COLO668 (cell line): ENCODE measurements around the gene CLTCL1.
"Not testable (repeated sequence)": the region's sequence is repeated elsewhere in the genome, so short reads cannot be mapped to it uniquely, and the experiment has no call there.

Experiments
- DNase-seq: peaks from one replicate; lab custom pipeline; 2025; ENCODE audit not compliant: unreplicated experiment; lab: John Stamatoyannopoulos, UW

CLTCL1 gene

GRCh38 chr22:19220867-19221266, 70.7 kb downstream of the CLTCL1 start:
- DNase-seq, result no peak

GRCh38 chr22:19218541-19219233, 72.8 kb downstream of the CLTCL1 start:
- no peak for DNase-seq

- DNase-seq, result no peak
Observed at GRCh38 chr22:19216579-19216978, 74.9 kb downstream of the CLTCL1 start.

- DNase-seq, result no peak
Observed at GRCh38 chr22:19215360-19215759, 76.2 kb downstream of the CLTCL1 start.

GRCh38 chr22:19214078-19214473, 77.4 kb downstream of the CLTCL1 start:
- no peak for DNase-seq

GRCh38 chr22:19213442-19214077, 78.0 kb downstream of the CLTCL1 start:
- DNase-seq, result no peak

- no peak for DNase-seq
Observed at GRCh38 chr22:19213001-19213400, 78.5 kb downstream of the CLTCL1 start.

- no peak for DNase-seq
Observed at GRCh38 chr22:19212302-19212870, 79.1 kb downstream of the CLTCL1 start.

- DNase-seq, result no peak
Observed at GRCh38 chr22:19210188-19210587, 81.3 kb downstream of the CLTCL1 start.

- no peak for DNase-seq
Observed at GRCh38 chr22:19208287-19208847, 83.2 kb downstream of the CLTCL1 start.

GRCh38 chr22:19207884-19208283, 83.6 kb downstream of the CLTCL1 start:
- no peak for DNase-seq

- no peak for DNase-seq
Observed at GRCh38 chr22:19207401-19207808, 84.1 kb downstream of the CLTCL1 start.

GRCh38 chr22:19206287-19206686, 85.2 kb downstream of the CLTCL1 start:
- no peak for DNase-seq

- no peak for DNase-seq
Observed at GRCh38 chr22:19204640-19205039, 86.9 kb downstream of the CLTCL1 start.

GRCh38 chr22:19203834-19204233, 87.7 kb downstream of the CLTCL1 start:
- no peak for DNase-seq

- DNase-seq, result not testable (repeated sequence)
Observed at GRCh38 chr22:19202799-19203186, 88.7 kb downstream of the CLTCL1 start.

GRCh38 chr22:19201869-19202798, 89.4 kb downstream of the CLTCL1 start:
- DNase-seq, result no peak

GRCh38 chr22:19201130-19201868, 90.2 kb downstream of the CLTCL1 start:
- no peak for DNase-seq

GRCh38 chr22:19199479-19199878, 92.0 kb downstream of the CLTCL1 start:
- DNase-seq, result no peak
